Activated naive CD4-positive, alpha-beta T cell treated with anti-CD3 and anti-CD28 coated beads, Interleukin-2, amount 10 ng/mL, durations not matched to agents 7 days and 5 days (primary cell): ENCODE measurements around the gene LAMA2.

Experiments used
- CTCF ChIA-PET: fragments of 350-600 bp; sonication (Branson Sonifier 250); formaldehyde crosslinking; loops from one replicate; lab custom pipeline; 2021; ENCODE audit warnings: antibody characterized with exemption; lab: Charles Lee
- DNase-seq: peaks from one replicate; pipeline ENCODE4 v3.0.0-alpha.2; 2020
- H3K27ac Mint-ChIP-seq: one replicate; pipeline ENCODE4 v1.8.0; 2021; ENCODE audit warnings: mild to moderate bottlenecking, moderate library complexity, mixed read lengths
- H3K27me3 Mint-ChIP-seq: one replicate; pipeline ENCODE4 v1.8.0; 2021; ENCODE audit warnings: mild to moderate bottlenecking, mixed read lengths
- H3K36me3 Mint-ChIP-seq: one replicate; pipeline ENCODE4 v1.8.0; 2021; ENCODE audit warnings: mixed read lengths
- H3K4me1 Mint-ChIP-seq: one replicate; pipeline ENCODE4 v1.8.0; 2021; ENCODE audit warnings: mixed read lengths
- H3K4me3 Mint-ChIP-seq: one replicate; pipeline ENCODE4 v1.8.0; 2021; ENCODE audit warnings: mild to moderate bottlenecking, moderate library complexity, mixed read lengths
- H3K9me3 Mint-ChIP-seq: one replicate; pipeline ENCODE4 v1.8.0; 2021; ENCODE audit warnings: mixed read lengths

The LAMA2 gene

GRCh38 chr6:128882991-128883611 lies at the start of gene LAMA2:
Gene LAMA2 (plus strand): TSS chr6:128883138. CDS start chr6:128883246, 108 bp downstream.
- no peak within 1 kb of the TSS for H3K27ac Mint-ChIP-seq

GRCh38 chr6:128836761-128837160 lies 46.2 kb upstream of the LAMA2 start:
- no peaks in the 10 kb centered on the region for H3K36me3 Mint-ChIP-seq
- no peaks in the 10 kb centered on the region for H3K4me1 Mint-ChIP-seq
- H3K27ac Mint-ChIP-seq: no peak overlapping the region
- peaks cover 2% of the 10 kb centered on the region for H3K9me3 Mint-ChIP-seq
- DNase-seq: no peak
- CTCF ChIA-PET: no interaction called here
- no peak overlapping the region for H3K4me3 Mint-ChIP-seq
- H3K27me3 Mint-ChIP-seq: no peaks in the 10 kb centered on the region

More at GRCh38 chr6:128882991-128883611, at the start of gene LAMA2:
- H3K4me3 Mint-ChIP-seq: no peak within 1 kb of the TSS
- H3K36me3 Mint-ChIP-seq: no peaks in the 10 kb centered on the region
- no peak for DNase-seq
- CTCF ChIA-PET: no interaction called here
- no peaks in the 10 kb centered on the region for H3K9me3 Mint-ChIP-seq
- no peaks in the 10 kb centered on the region for H3K4me1 Mint-ChIP-seq
- H3K27me3 Mint-ChIP-seq: peaks cover 20% of the 10 kb centered on the region

GRCh38 chr6:128841518-128841917 lies 41.4 kb upstream of the LAMA2 start:
- Mint-ChIP-seq H3K36me3 (no peaks in the 10 kb centered on the region), H3K9me3 (peaks cover 2% of the 10 kb centered on the region), H3K4me1 (no peaks in the 10 kb centered on the region), H3K27me3 (no peaks in the 10 kb centered on the region), H3K27ac (no peak overlapping the region), H3K4me3 (no peak overlapping the region)
- no peak for DNase-seq
- CTCF ChIA-PET: no interaction called here

GRCh38 chr6:128844598-128844997 lies 38.3 kb upstream of the LAMA2 start:
- Mint-ChIP-seq H3K36me3 (no peaks in the 10 kb centered on the region), H3K4me1 (no peaks in the 10 kb centered on the region), H3K27me3 (no peaks in the 10 kb centered on the region), H3K9me3 (no peaks in the 10 kb centered on the region), H3K4me3 (no peak overlapping the region), H3K27ac (no peak overlapping the region)
- CTCF ChIA-PET: no interaction called here
- DNase-seq: no peak

- CTCF ChIA-PET: no interaction called here
- no peak overlapping the region for H3K4me3 Mint-ChIP-seq
- H3K4me1 Mint-ChIP-seq: no peaks in the 10 kb centered on the region
- no peak overlapping the region for H3K27ac Mint-ChIP-seq
- no peaks in the 10 kb centered on the region for H3K36me3 Mint-ChIP-seq
- DNase-seq: no peak
- H3K9me3 Mint-ChIP-seq: no peaks in the 10 kb centered on the region
- no peaks in the 10 kb centered on the region for H3K27me3 Mint-ChIP-seq
These were observed 35.3 kb upstream of the LAMA2 start for GRCh38 chr6:128847431-128848210.

GRCh38 chr6:128848212-128848935 lies 34.6 kb upstream of the LAMA2 start:
- Mint-ChIP-seq H3K27ac (no peak overlapping the region), H3K4me1 (no peaks in the 10 kb centered on the region), H3K36me3 (no peaks in the 10 kb centered on the region), H3K9me3 (no peaks in the 10 kb centered on the region), H3K27me3 (no peaks in the 10 kb centered on the region), H3K4me3 (no peak overlapping the region)
- CTCF ChIA-PET: no interaction called here
- no peak for DNase-seq

GRCh38 chr6:128855581-128856085 lies 27.3 kb upstream of the LAMA2 start:
- Mint-ChIP-seq H3K9me3 (no peaks in the 10 kb centered on the region), H3K27ac (no peak overlapping the region), H3K4me3 (no peak overlapping the region), H3K27me3 (no peaks in the 10 kb centered on the region), H3K36me3 (no peaks in the 10 kb centered on the region), H3K4me1 (no peaks in the 10 kb centered on the region)
- DNase-seq: no peak
- CTCF ChIA-PET: no interaction called here

- Mint-ChIP-seq H3K27me3 (no peaks in the 10 kb centered on the region), H3K4me3 (no peak overlapping the region), H3K27ac (no peak overlapping the region), H3K4me1 (no peaks in the 10 kb centered on the region), H3K9me3 (no peaks in the 10 kb centered on the region), H3K36me3 (no peaks in the 10 kb centered on the region)
- no peak for DNase-seq
- CTCF ChIA-PET: no interaction called here
These were observed 25.1 kb upstream of the LAMA2 start for GRCh38 chr6:128857806-128858205.

- no peaks in the 10 kb centered on the region for H3K4me1 Mint-ChIP-seq
- no peaks in the 10 kb centered on the region for H3K27me3 Mint-ChIP-seq
- CTCF ChIA-PET: no interaction called here
- no peaks in the 10 kb centered on the region for H3K9me3 Mint-ChIP-seq
- H3K27ac Mint-ChIP-seq: no peak overlapping the region
- H3K4me3 Mint-ChIP-seq: no peak overlapping the region
- DNase-seq: no peak
- H3K36me3 Mint-ChIP-seq: no peaks in the 10 kb centered on the region
These were observed 22.2 kb upstream of the LAMA2 start for GRCh38 chr6:128860782-128861181.

- H3K27me3 Mint-ChIP-seq: no peaks in the 10 kb centered on the region
- H3K4me3 Mint-ChIP-seq: no peak overlapping the region
- CTCF ChIA-PET: no interaction called here
These were observed 19.0 kb upstream of the LAMA2 start for GRCh38 chr6:128863983-128864382.

GRCh38 chr6:128870746-128871145 lies 12.2 kb upstream of the LAMA2 start:
- DNase-seq: no peak
- H3K27ac Mint-ChIP-seq: no peak overlapping the region
- no peaks in the 10 kb centered on the region for H3K36me3 Mint-ChIP-seq
- H3K4me3 Mint-ChIP-seq: no peak overlapping the region
- no peaks in the 10 kb centered on the region for H3K27me3 Mint-ChIP-seq
- H3K4me1 Mint-ChIP-seq: no peaks in the 10 kb centered on the region
- no peaks in the 10 kb centered on the region for H3K9me3 Mint-ChIP-seq
- CTCF ChIA-PET: no interaction called here

More at GRCh38 chr6:128863983-128864382, 19.0 kb upstream of the LAMA2 start:
- Mint-ChIP-seq H3K36me3 (no peaks in the 10 kb centered on the region), H3K9me3 (no peaks in the 10 kb centered on the region), H3K4me1 (no peaks in the 10 kb centered on the region), H3K27ac (no peak overlapping the region)
- DNase-seq: no peak

GRCh38 chr6:128874863-128875262 lies 8.1 kb upstream of the LAMA2 start:
- Mint-ChIP-seq H3K4me1 (no peaks in the 10 kb centered on the region), H3K36me3 (no peaks in the 10 kb centered on the region), H3K4me3 (no peak overlapping the region), H3K27ac (no peak overlapping the region), H3K9me3 (no peaks in the 10 kb centered on the region), H3K27me3 (no peaks in the 10 kb centered on the region)
- DNase-seq: no peak
- CTCF ChIA-PET: no interaction called here

- CTCF ChIA-PET: no interaction called here
- Mint-ChIP-seq H3K9me3 (no peaks in the 10 kb centered on the region), H3K36me3 (no peaks in the 10 kb centered on the region), H3K4me3 (no peak overlapping the region), H3K27ac (no peak overlapping the region), H3K27me3 (peaks cover 20% of the 10 kb centered on the region), H3K4me1 (no peaks in the 10 kb centered on the region)
- no peak for DNase-seq
These were observed 378 bp upstream of the LAMA2 start for GRCh38 chr6:128882560-128882959.

- Mint-ChIP-seq H3K9me3 (no peaks in the 10 kb centered on the region), H3K36me3 (no peaks in the 10 kb centered on the region), H3K4me1 (no peaks in the 10 kb centered on the region), H3K27me3 (peaks cover 23% of the 10 kb centered on the region), H3K27ac (no peak overlapping the region), H3K4me3 (no peak overlapping the region)
- CTCF ChIA-PET: no interaction called here
- DNase-seq: no peak
These were observed 968 bp downstream of the LAMA2 start for GRCh38 chr6:128883906-128884305.
